GM13977 (cell line): ENCODE results near the gene EPX.

ENCODE experiments used
- DNase-seq: peaks from one replicate; pipeline ENCODE4 v3.0.0; 2012; ENCODE audit warnings: low spot score
- in situ Hi-C: fragments of 300-500 bp; cut with MboI; formaldehyde crosslinking; loops from one replicate; pipeline ENCODE4 v1.12.0; 2022; ENCODE audit warnings: low sequenced_read_pairs, low pct_unique_long_range_greater_than_20kb, mixed read lengths, inconsistent platforms; ENCODE audit not compliant: unreplicated experiment
- TF ChIP-seq, protein P1 (sequence below): IDR thresholded peaks from 2 replicates; pipeline ENCODE4 v1.5.1; 2012; ENCODE audit warnings: mild to moderate bottlenecking, control low read depth; ENCODE audit not compliant: insufficient read depth; ENCODE audit errors: extremely low read depth, missing control alignments

EPX gene

DNA sequence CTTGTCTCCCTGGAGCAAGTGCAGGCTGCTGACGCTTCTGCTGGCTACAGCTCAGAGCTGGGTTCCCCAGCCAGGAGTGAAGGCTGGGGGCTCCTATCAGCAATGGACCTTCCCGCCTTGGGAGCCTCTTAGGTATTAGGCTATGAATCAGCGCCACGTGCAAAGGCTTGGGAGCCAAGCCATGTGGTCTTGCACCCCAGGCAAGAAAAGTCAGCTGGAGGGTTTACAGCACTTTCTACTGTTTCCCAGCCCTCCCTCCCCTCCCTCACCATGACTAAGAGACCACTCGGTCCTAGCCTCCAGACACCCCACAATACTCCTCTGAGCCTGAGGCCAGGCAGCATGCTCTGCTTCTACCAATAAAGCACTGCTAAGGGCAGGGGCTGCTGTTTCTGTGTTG lies 12.3 kb downstream of the EPX start:
- in situ Hi-C loops: no loop called here
- TF ChIP-seq, protein P1, sequence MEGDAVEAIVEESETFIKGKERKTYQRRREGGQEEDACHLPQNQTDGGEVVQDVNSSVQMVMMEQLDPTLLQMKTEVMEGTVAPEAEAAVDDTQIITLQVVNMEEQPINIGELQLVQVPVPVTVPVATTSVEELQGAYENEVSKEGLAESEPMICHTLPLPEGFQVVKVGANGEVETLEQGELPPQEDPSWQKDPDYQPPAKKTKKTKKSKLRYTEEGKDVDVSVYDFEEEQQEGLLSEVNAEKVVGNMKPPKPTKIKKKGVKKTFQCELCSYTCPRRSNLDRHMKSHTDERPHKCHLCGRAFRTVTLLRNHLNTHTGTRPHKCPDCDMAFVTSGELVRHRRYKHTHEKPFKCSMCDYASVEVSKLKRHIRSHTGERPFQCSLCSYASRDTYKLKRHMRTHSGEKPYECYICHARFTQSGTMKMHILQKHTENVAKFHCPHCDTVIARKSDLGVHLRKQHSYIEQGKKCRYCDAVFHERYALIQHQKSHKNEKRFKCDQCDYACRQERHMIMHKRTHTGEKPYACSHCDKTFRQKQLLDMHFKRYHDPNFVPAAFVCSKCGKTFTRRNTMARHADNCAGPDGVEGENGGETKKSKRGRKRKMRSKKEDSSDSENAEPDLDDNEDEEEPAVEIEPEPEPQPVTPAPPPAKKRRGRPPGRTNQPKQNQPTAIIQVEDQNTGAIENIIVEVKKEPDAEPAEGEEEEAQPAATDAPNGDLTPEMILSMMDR: no peak
- no peak for DNase-seq

DNA sequence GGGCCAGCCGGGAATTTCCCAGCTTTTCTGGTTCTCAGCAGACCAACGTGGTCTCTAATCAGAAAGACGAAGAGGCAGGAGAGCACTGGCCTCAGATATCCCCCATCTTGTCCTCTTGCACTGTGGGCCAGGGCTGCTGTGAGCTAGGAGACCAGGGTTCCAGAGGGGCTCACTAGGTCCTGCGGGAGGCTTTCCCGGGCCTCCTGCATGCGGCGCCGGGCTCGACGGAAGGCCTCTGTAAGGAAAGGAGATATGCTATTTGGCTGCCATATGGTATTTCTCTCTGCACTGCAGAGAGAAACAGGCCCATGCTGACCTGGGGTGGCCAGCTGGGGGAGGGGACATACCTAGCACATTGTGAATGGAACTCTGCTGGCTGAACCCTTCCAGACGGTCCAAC lies 13.4 kb downstream of the EPX start:
- TF ChIP-seq, protein P1: no peak
- no peak for DNase-seq
- in situ Hi-C loops: no loop called here

DNA sequence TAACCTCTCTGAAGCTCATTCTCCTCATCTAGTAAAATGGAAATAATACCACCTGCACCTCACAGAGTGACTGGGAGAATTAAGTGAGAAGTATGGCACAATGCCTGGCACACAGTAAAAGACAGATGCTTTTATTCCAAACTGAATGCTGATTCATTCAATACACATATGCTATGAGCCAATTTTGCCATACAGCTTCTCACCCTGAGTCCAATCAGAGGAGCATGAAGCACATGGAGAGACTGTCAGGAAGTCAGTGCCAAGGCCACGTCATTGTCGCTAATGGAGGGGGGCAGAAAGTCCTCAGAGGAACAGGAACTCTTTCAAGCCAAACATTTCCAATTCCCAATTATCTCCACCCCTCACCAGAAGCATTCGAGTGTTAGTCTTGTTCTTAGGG lies 14.9 kb downstream of the EPX start:
- in situ Hi-C loops: no loop called here
- no peak for DNase-seq
- TF ChIP-seq, protein P1: no peak

DNA sequence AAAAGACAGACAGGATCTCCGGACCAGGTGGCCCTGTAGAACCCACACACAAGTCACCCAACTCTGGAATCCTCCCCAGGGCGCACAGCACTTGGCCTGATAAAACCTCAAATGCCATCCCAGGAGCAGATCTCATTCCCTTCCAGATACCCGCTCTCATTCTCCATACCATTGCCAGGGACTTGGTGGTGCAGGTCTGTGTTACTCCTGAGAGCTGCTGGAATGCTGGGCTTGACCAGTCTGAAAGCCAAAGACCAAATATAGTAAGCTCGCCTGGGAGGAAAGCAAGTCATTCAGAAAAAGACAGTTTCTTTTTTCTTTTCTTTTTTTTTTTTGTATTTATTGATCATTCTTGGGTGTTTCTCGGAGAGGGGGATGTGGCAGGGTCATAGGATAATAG lies 15.8 kb downstream of the EPX start:
- TF ChIP-seq, protein P1: no peak
- in situ Hi-C loops: no loop called here
- DNase-seq: no peak

DNA sequence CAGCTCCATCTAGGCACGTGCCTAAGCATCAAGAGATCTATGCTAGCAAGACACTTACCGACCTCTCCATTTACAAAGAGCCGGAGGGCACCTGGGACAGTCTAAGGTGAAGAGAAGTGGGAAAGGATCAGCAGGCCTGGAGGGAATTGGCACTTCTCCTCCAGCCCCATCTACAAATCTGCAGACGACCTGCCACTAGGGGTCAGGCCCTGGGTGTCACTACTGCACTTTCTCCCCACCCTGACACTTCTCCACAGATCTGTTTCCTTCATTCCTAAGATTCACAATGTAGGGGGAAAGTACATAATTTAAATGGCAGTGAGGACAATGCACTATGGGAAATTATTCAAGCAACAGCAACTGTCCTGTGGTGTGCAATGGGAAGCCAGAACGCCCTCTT lies 18.4 kb downstream of the EPX start:
- no peak for DNase-seq
- in situ Hi-C loops: no loop called here
- TF ChIP-seq, protein P1: peak; percentile 24

DNA sequence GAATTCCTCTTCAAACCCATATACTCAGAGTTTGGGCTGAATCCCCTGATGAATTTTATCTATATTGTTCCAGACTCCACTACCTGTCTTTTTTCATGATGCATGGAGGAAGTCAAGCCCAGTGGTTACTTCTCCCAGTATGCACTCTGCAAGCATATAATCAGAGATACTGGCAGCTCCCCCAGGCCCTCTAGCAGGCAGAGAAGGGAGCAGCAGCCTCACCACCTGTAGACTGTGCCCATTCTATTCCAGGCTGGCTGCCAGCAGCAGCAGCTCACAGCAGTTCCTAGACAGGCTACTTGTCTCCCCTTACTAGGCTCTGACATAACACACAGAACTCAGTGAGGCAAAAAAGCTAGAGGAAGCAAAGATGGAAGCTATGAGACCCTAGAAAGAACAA lies 23.2 kb downstream of the EPX start:
- DNase-seq: no peak
- TF ChIP-seq, protein P1: no peak
- in situ Hi-C loops: no loop called here

DNA sequence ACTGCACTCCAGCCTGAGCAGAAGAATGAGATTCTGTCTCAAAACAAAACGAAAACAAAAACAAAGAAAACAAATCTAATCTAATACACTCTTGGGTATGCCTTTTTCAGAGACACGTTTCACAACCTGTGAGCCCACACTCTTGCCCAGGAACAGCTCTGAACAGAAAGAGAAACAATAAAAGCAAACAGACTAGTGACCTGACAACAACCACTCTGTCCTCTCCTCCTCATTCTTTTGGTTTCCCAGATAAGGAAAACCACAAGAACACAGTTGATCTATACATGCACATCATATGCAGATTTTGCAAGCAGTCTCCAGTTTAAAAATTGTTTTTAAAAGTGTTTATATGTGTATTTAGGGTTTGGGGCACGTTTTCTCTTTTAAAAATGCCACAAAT lies 25.2 kb downstream of the EPX start:
- DNase-seq: no peak
- TF ChIP-seq, protein P1: no peak
- in situ Hi-C loops: no loop called here
